DMS153 treated with DMSO at 0.1 percent for 48 hours (cell line): ENCODE measurements around the gene AGBL3.

Experiments
- DNase-seq: peaks from one replicate; lab custom pipeline; 2025; ENCODE audit not compliant: unreplicated experiment; lab: John Stamatoyannopoulos, UW

The AGBL3 gene

DNA sequence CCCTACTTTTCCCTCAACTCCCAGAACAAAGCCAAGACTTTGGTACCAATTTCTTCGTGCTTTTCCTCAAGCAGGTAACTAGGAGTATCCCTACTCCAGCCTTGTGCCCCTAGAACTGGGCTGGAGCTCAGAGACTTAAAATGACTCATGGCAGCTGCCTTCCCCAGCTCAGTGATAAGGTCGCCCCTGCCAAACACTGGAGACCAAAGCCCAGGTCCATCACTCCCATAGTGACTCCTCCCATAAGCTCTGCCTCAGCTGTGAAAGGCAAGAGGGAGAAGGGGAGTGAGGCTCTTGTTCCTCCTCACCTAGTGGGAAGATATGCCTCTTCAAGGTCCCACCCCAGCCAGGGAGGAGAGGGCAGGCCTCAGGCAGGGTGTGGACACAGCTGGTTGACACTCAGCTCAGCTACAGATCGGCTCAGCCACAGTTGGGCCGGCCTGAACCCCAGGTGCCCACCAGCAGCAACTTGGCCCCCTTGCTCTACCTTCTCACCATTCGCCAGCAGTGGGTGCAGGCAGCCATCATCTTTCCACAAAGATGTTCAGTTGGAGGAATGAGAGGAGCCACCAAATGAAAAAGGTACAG lies 198.0 kb downstream of the AGBL3 start:
- DNase-seq, result no peak
